Neural cell (in vitro differentiated cells): ENCODE measurements around the gene RGS6. TPM values are rescaled to one million over a fixed set of nuclear protein-coding genes. Genes with fewer than 3 reads are reported as not detected.

Experiments used
- H2AFZ ChIP-seq: fragments of 200-600, 300-800 bp; sonication (generic), shearing (Covaris generic); 2 replicates; pipeline ENCODE4 v1.6.0; 2014; ENCODE audit warnings: low read depth, mild to moderate bottlenecking, antibody characterized with exemption, low read length, moderate library complexity
- H3F3A ChIP-seq: fragments of 200-600 bp; shearing (Covaris generic); 2 replicates; pipeline ENCODE4 v1.6.1; 2016; ENCODE audit warnings: mild to moderate bottlenecking, moderate library complexity, mixed read lengths, antibody characterized with exemption, low read length; ENCODE audit not compliant: insufficient read depth, poor library complexity, severe bottlenecking
- H3K27ac ChIP-seq: fragments of 200-600, 300-800 bp; sonication (generic), shearing (Covaris generic); 2 replicates; pipeline ENCODE4 v1.5.1; 2014; ENCODE audit warnings: mild to moderate bottlenecking, low read length, moderate library complexity
- H3K27me3 ChIP-seq: fragments of 300-800, 200-600 bp; sonication (generic), shearing (Covaris generic); 2 replicates; pipeline ENCODE4 v1.6.0; 2014; ENCODE audit warnings: mild to moderate bottlenecking, low read depth, low read length, moderate library complexity; ENCODE audit not compliant: insufficient read depth
- H3K36me3 ChIP-seq: fragments of 300-800, 200-600 bp; sonication (generic), shearing (Covaris generic); 2 replicates; pipeline ENCODE4 v1.5.1; 2014; ENCODE audit warnings: mild to moderate bottlenecking, antibody characterized with exemption, low read length, moderate library complexity; ENCODE audit not compliant: insufficient read depth
- H3K4me2 ChIP-seq: fragments of 300-800, 200-600 bp; sonication (generic), shearing (Covaris generic); 2 replicates; pipeline ENCODE4 v1.6.0; 2014; ENCODE audit warnings: mild to moderate bottlenecking, low read length
- H3K4me3 ChIP-seq: fragments of 300-800, 200-600 bp; sonication (generic), shearing (Covaris generic); 2 replicates; pipeline ENCODE4 v1.5.1; 2014; ENCODE audit warnings: mild to moderate bottlenecking, low read length, moderate library complexity
- H3K79me2 ChIP-seq: fragments of 200-600 bp; shearing (Covaris generic); replicated peaks from 2 replicates; pipeline ENCODE4 v1.6.0; 2014; ENCODE audit warnings: mild to moderate bottlenecking, low read length, moderate library complexity; ENCODE audit not compliant: insufficient read depth
- H3K9ac ChIP-seq: fragments of 300-800, 200-600 bp; sonication (generic), shearing (Covaris generic); 2 replicates; pipeline ENCODE4 v1.6.1; 2016; ENCODE audit warnings: mild to moderate bottlenecking, low read length, mixed read lengths
- H3K9me2 ChIP-seq: fragments of 200-600 bp; shearing (Covaris generic); 2 replicates; pipeline ENCODE4 v1.6.1; 2016; ENCODE audit warnings: mild to moderate bottlenecking, low read length, mixed read lengths; ENCODE audit not compliant: insufficient read depth
- H3K9me3 ChIP-seq: fragments of 200-600, 300-800 bp; sonication (generic), shearing (Covaris generic); 2 replicates; pipeline ENCODE4 v1.6.1; 2016; ENCODE audit warnings: mild to moderate bottlenecking, mixed run types, low read length, moderate library complexity, mixed read lengths
- H4K20me1 ChIP-seq: fragments of 200-600 bp; shearing (Covaris generic); 2 replicates; pipeline ENCODE4 v1.6.1; 2016; ENCODE audit warnings: mild to moderate bottlenecking, mixed run types; ENCODE audit not compliant: insufficient read depth
- EZH2 ChIP-seq: fragments of 200-600, 300-800 bp; shearing (Covaris generic), sonication (generic); IDR thresholded peaks from 2 replicates; pipeline ENCODE4 v1.6.1; 2014; ENCODE audit warnings: antibody characterized with exemption, low read length, borderline replicate concordance, mild to moderate bottlenecking; ENCODE audit not compliant: insufficient read depth, poor library complexity, severe bottlenecking
- MXI1 ChIP-seq: fragments of 450-650 bp; conservative IDR thresholded peaks from 2 replicates; pipeline ENCODE4 v1.6.1; 2014; ENCODE audit warnings: antibody characterized with exemption, mild to moderate bottlenecking; ENCODE audit not compliant: poor library complexity, severe bottlenecking
- POLR2AphosphoS5 ChIP-seq: IDR thresholded peaks from 2 replicates; pipeline ENCODE4 v1.6.1; 2012
- RAD21 ChIP-seq: fragments of 450-650 bp; conservative IDR thresholded peaks from 2 replicates; pipeline ENCODE4 v1.6.1; 2014; ENCODE audit warnings: antibody characterized with exemption, mild to moderate bottlenecking, moderate library complexity
- REST ChIP-seq: IDR thresholded peaks from 2 replicates; pipeline ENCODE4 v1.6.1; 2012; ENCODE audit warnings: borderline replicate concordance
- SMC3 ChIP-seq: fragments of 450-650 bp; conservative IDR thresholded peaks from 2 replicates; pipeline ENCODE4 v1.6.1; 2014; ENCODE audit warnings: antibody characterized with exemption, mild to moderate bottlenecking, moderate library complexity; ENCODE audit not compliant: poor library complexity
- TAF1 ChIP-seq: IDR thresholded peaks from 2 replicates; pipeline ENCODE4 v1.6.1; 2012; ENCODE audit warnings: low read depth
- polyA plus RNA-seq: library from polyadenylated mRNA; depleted of rRNA; stranded (reverse); fragments of >200 nt; gene quantifications from 2 replicates; pipeline ENCODE4 v1.2.3, GENCODE V29; 2014
- TF ChIP-seq, protein P1 (sequence below): fragments of 450-650 bp; IDR thresholded peaks from 2 replicates; pipeline ENCODE4 v1.5.1; 2014; ENCODE audit warnings: antibody characterized with exemption, mild to moderate bottlenecking, moderate library complexity; ENCODE audit not compliant: poor library complexity, severe bottlenecking

Gene RGS6
- polyA plus RNA-seq, 1 donor from 2014 or later, result 7.3 TPM

DNA sequence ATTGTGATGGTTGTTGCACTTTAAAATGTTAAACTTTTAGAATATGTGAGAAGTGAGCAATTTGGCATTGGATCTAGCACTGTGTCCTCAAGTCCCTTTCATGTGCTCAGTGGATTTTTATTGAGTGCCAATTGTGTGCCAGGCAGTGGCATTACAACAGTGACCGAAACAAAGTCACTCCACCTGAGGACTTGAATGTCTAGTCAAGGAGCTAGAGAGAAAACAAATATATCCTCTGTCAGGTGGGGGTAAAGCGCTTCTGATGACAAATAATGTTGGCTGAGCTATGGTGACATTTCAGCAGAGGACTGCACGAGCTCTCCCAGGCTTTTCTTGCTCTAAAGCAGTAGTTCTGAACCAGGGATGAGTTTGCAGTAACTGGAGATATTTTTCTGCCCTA is 240.4 kb downstream of the RGS6 start:
- H3K79me2 ChIP-seq, result no peaks in the 10 kb centered on the region
- TF ChIP-seq, protein P1, sequence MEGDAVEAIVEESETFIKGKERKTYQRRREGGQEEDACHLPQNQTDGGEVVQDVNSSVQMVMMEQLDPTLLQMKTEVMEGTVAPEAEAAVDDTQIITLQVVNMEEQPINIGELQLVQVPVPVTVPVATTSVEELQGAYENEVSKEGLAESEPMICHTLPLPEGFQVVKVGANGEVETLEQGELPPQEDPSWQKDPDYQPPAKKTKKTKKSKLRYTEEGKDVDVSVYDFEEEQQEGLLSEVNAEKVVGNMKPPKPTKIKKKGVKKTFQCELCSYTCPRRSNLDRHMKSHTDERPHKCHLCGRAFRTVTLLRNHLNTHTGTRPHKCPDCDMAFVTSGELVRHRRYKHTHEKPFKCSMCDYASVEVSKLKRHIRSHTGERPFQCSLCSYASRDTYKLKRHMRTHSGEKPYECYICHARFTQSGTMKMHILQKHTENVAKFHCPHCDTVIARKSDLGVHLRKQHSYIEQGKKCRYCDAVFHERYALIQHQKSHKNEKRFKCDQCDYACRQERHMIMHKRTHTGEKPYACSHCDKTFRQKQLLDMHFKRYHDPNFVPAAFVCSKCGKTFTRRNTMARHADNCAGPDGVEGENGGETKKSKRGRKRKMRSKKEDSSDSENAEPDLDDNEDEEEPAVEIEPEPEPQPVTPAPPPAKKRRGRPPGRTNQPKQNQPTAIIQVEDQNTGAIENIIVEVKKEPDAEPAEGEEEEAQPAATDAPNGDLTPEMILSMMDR, result no peak
- TF ChIP-seq POLR2AphosphoS5, result no peak
- TF ChIP-seq SMC3, result no peak
- TF ChIP-seq MXI1, result no peak
- no peak for TF ChIP-seq TAF1
- no peaks in the 10 kb centered on the region for H3K27me3 ChIP-seq
- H3K9me3 ChIP-seq, result no peaks in the 10 kb centered on the region
- no peak overlapping the region for H3K4me2 ChIP-seq
- H3F3A ChIP-seq, result no peaks in the 10 kb centered on the region
- no peaks in the 10 kb centered on the region for H3K9me2 ChIP-seq
- no peak overlapping the region for H3K9ac ChIP-seq
- no peak overlapping the region for H3K4me3 ChIP-seq
- no peak overlapping the region for H3K27ac ChIP-seq
- H3K36me3 ChIP-seq, result no peaks in the 10 kb centered on the region
- no peak overlapping the region for H2AFZ ChIP-seq
- no peaks in the 10 kb centered on the region for H4K20me1 ChIP-seq

DNA sequence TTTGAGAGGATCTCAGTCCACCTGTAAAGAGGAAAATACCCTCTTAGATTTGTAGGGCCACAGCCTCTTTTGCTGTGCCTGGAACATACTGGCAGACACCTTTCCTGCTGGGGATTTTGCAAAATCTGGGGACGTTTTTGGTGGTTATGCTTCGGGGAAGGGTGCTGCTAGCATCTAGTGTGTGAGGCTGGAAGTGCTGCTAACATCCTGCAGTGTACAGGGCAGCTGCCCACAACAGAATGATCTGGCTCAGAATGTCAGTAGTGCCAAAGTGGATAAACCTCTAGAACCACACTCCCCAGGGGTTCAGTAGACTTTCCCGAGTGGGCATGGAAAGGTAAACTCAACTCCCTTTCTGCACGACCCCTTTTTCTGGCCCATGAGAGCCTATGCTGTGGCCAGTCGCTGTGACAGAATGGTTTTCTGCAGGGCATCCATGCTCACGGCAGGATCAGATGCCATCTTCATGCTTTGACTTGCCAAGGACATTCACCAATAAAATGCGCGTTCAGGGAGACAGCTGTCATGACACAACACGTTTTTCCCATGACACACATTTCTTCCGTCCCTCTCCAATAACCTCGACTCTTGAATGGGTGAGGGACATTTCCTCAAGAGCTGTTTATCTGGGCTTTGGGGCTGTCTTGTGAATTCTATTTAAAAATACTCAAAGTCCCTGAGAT is 240.9 kb downstream of the RGS6 start:
- TF ChIP-seq REST (no peak), POLR2AphosphoS5 (no peak), TAF1 (no peak), MXI1 (no peak), EZH2 (no peak), SMC3 (no peak), RAD21 (no peak)
- no peak overlapping the region for H3K4me3 ChIP-seq
- no peak overlapping the region for H3K4me2 ChIP-seq

More for the DNA sequence above, 240.9 kb downstream of the RGS6 start:
- no peaks in the 10 kb centered on the region for H3K27me3 ChIP-seq
- no peak overlapping the region for H2AFZ ChIP-seq
- no peaks in the 10 kb centered on the region for H3F3A ChIP-seq
- H4K20me1 ChIP-seq, result no peaks in the 10 kb centered on the region
- no peaks in the 10 kb centered on the region for H3K9me2 ChIP-seq
- H3K36me3 ChIP-seq, result no peaks in the 10 kb centered on the region
- H3K27ac ChIP-seq, result no peak overlapping the region
- H3K9me3 ChIP-seq, result no peaks in the 10 kb centered on the region
- no peaks in the 10 kb centered on the region for H3K79me2 ChIP-seq
- no peak overlapping the region for H3K9ac ChIP-seq
